GM23338 (cell line): Measurements from ENCODE around the gene GAK.

Source experiments
- CREB1 ChIP-seq: fragments of 250-450 bp; sonication (Bioruptor Pico); IDR thresholded peaks from 2 replicates; pipeline ENCODE4 v1.5.0; 2020; ENCODE audit warnings: low read depth, mild to moderate bottlenecking, moderate library complexity
- EZH2 ChIP-seq: fragments of 200-600 bp; sonication (generic); IDR thresholded peaks from one replicate; pipeline ENCODE4 v1.8.0; 2017; ENCODE audit warnings: antibody characterized with exemption, mild to moderate bottlenecking, low read depth; ENCODE audit not compliant: unreplicated experiment
- EZH2phosphoT487 ChIP-seq: fragments of 200-600 bp; sonication (generic); IDR thresholded peaks from one replicate; pipeline ENCODE4 v1.8.1; 2018; ENCODE audit warnings: antibody characterized with exemption; ENCODE audit not compliant: unreplicated experiment
- JUNB ChIP-seq: IDR thresholded peaks from one replicate; pipeline ENCODE4 v1.6.1; 2016; ENCODE audit warnings: antibody characterized with exemption; ENCODE audit not compliant: unreplicated experiment
- NANOG ChIP-seq: IDR thresholded peaks from 2 replicates; pipeline ENCODE4 v1.6.1; 2016; ENCODE audit warnings: antibody characterized with exemption, borderline replicate concordance
- POLR2AphosphoS5 ChIP-seq: IDR thresholded peaks from 2 replicates; pipeline ENCODE4 v1.6.1; 2016; ENCODE audit warnings: antibody characterized with exemption, low read depth
- STAT1 ChIP-seq: IDR thresholded peaks from one replicate; pipeline ENCODE4 v1.6.1; 2016; ENCODE audit warnings: antibody characterized with exemption; ENCODE audit not compliant: unreplicated experiment
- TF ChIP-seq, protein P1 (sequence below), 2 experiments: fragments of 200-600 bp in 1 of 2; sonication (generic) in 1 of 2; conservative IDR thresholded peaks; 2 replicates each; pipeline versions ENCODE4 v1.5.1 to v1.6.1; 2016 to 2017; ENCODE audit warnings: antibody characterized with exemption in 2 of 2, low read depth in 2 of 2, mild to moderate bottlenecking in 2 of 2, moderate library complexity in 1 of 2
- TF ChIP-seq, protein P2 (sequence below): IDR thresholded peaks from one replicate; pipeline ENCODE4 v1.6.1; 2018; ENCODE audit warnings: antibody characterized with exemption; ENCODE audit not compliant: unreplicated experiment
- TF ChIP-seq, protein P3 (sequence below): IDR thresholded peaks from 2 replicates; pipeline ENCODE4 v1.6.1; 2016; ENCODE audit warnings: antibody characterized with exemption

DNA sequence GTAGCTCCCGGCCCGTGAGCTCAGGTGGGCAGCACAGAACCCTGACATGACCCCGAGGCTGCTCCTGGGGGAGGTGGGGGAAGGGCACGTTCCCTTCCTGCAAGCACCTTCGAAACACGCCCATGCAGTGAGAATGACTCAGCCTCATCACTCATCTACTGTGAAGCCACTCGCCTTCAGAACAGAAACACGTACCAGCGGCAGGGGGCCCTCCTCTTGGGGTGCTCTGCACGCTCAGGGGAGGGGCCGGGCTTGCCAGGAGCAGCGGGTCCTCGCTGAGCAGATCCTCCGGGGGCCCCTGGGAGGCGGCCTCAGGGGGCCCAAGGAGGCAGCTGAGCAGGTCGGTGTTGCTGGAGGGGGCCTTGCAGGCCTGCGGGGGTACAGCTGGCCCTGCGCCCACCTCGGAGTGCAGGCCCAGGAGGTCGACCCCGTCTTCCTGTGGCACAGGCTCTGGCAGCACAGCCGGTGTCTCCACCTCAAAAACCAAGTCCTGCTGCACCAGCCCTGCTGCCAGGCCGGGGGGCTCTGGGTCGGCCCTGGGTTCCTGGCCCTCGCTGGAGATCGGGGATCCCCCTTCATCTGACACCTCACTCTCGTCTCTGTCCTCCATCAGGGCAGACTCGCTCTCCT lies 65.2 kb downstream of the GAK start:
- TF ChIP-seq, protein P1, sequence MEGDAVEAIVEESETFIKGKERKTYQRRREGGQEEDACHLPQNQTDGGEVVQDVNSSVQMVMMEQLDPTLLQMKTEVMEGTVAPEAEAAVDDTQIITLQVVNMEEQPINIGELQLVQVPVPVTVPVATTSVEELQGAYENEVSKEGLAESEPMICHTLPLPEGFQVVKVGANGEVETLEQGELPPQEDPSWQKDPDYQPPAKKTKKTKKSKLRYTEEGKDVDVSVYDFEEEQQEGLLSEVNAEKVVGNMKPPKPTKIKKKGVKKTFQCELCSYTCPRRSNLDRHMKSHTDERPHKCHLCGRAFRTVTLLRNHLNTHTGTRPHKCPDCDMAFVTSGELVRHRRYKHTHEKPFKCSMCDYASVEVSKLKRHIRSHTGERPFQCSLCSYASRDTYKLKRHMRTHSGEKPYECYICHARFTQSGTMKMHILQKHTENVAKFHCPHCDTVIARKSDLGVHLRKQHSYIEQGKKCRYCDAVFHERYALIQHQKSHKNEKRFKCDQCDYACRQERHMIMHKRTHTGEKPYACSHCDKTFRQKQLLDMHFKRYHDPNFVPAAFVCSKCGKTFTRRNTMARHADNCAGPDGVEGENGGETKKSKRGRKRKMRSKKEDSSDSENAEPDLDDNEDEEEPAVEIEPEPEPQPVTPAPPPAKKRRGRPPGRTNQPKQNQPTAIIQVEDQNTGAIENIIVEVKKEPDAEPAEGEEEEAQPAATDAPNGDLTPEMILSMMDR (conservative IDR thresholded peaks at IDR 0.05; ENCODE audit: low read depth in 2 of 2) = no peak
- TF ChIP-seq, protein P2, sequence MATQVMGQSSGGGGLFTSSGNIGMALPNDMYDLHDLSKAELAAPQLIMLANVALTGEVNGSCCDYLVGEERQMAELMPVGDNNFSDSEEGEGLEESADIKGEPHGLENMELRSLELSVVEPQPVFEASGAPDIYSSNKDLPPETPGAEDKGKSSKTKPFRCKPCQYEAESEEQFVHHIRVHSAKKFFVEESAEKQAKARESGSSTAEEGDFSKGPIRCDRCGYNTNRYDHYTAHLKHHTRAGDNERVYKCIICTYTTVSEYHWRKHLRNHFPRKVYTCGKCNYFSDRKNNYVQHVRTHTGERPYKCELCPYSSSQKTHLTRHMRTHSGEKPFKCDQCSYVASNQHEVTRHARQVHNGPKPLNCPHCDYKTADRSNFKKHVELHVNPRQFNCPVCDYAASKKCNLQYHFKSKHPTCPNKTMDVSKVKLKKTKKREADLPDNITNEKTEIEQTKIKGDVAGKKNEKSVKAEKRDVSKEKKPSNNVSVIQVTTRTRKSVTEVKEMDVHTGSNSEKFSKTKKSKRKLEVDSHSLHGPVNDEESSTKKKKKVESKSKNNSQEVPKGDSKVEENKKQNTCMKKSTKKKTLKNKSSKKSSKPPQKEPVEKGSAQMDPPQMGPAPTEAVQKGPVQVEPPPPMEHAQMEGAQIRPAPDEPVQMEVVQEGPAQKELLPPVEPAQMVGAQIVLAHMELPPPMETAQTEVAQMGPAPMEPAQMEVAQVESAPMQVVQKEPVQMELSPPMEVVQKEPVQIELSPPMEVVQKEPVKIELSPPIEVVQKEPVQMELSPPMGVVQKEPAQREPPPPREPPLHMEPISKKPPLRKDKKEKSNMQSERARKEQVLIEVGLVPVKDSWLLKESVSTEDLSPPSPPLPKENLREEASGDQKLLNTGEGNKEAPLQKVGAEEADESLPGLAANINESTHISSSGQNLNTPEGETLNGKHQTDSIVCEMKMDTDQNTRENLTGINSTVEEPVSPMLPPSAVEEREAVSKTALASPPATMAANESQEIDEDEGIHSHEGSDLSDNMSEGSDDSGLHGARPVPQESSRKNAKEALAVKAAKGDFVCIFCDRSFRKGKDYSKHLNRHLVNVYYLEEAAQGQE = no peak
- TF ChIP-seq EZH2 = no peak
- no peak for TF ChIP-seq POLR2AphosphoS5
- TF ChIP-seq JUNB = no peak
- no peak for TF ChIP-seq EZH2phosphoT487
- no peak for TF ChIP-seq CREB1 (CRISPR knock-in tag)
- TF ChIP-seq, protein P3, sequence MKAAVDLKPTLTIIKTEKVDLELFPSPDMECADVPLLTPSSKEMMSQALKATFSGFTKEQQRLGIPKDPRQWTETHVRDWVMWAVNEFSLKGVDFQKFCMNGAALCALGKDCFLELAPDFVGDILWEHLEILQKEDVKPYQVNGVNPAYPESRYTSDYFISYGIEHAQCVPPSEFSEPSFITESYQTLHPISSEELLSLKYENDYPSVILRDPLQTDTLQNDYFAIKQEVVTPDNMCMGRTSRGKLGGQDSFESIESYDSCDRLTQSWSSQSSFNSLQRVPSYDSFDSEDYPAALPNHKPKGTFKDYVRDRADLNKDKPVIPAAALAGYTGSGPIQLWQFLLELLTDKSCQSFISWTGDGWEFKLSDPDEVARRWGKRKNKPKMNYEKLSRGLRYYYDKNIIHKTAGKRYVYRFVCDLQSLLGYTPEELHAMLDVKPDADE = no peak
- no peak for TF ChIP-seq NANOG
- no peak for TF ChIP-seq STAT1
